Upper lobe of right lung (tissue), 1 donor: ENCODE results near the gene JPT1. TPM values are rescaled to one million over a fixed set of nuclear protein-coding genes. Genes with fewer than 3 reads are reported as not detected.
"Not testable (repeated sequence)": the region's sequence is repeated elsewhere in the genome, so short reads cannot be mapped to it uniquely, and the experiment has no call there.

Experiments used
- ATAC-seq: fragments of 200-7000 bp; cut with Tn5 transposase; one replicate; pipeline ENCODE4 v1.9.1; 2020; ENCODE audit warnings: mild to moderate bottlenecking, moderate library complexity
- DNase-seq: peaks from one replicate; pipeline ENCODE4 v3.0.0-alpha.2; 2020
- H3K27ac ChIP-seq: fragments of 200-600 bp; one replicate; pipeline ENCODE4 v1.8.0; 2022
- H3K27me3 ChIP-seq: fragments of 200-600 bp; one replicate; pipeline ENCODE4 v1.8.0; 2022; ENCODE audit warnings: mild to moderate bottlenecking
- H3K36me3 ChIP-seq: fragments of 200-600 bp; one replicate; pipeline ENCODE4 v1.8.0; 2022
- H3K4me1 ChIP-seq: fragments of 200-600 bp; one replicate; pipeline ENCODE4 v1.8.0; 2022
- H3K4me3 ChIP-seq: fragments of 200-600 bp; one replicate; pipeline ENCODE4 v1.8.0; 2022; ENCODE audit warnings: mild to moderate bottlenecking
- H3K9me3 ChIP-seq: fragments of 200-600 bp; one replicate; pipeline ENCODE4 v1.8.0; 2022
- CTCF ChIP-seq: fragments of 200-600 bp; IDR thresholded peaks from one replicate; pipeline ENCODE4 v1.8.0; 2022; ENCODE audit warnings: antibody characterized with exemption
- intact Hi-C: fragments of 100-400 bp; cut with DNase I; formaldehyde crosslinking; loops from one replicate; pipeline ENCODE4 v1.11.0; 2022
- total RNA-seq: library from RNA; stranded (reverse); fragmentation: NEBNext Ultra II Directional; extraction: Animal tissue kit (Norgen Biotek cat#: 25700); gene quantifications from one replicate; pipeline ENCODE4 v1.2.1, GENCODE V29; 2021
- donor health status: DM: no; HTN: yes; CAD: no; lungs with severe emphysema.

Gene JPT1
- total RNA-seq, 1 donor from 2014 or later, result 47.8 TPM

GRCh38 chr17:75129576-75129975 lies 24.7 kb downstream of the JPT1 start:
- Histone ChIP-seq H3K9me3 (no peaks in the 10 kb centered on the region), H3K36me3 (peaks cover 19% of the 10 kb centered on the region), H3K27ac (no peak overlapping the region), H3K4me1 (peaks cover 20% of the 10 kb centered on the region), H3K4me3 (no peak overlapping the region), H3K27me3 (no peaks in the 10 kb centered on the region)
- no peak for TF ChIP-seq CTCF
- no peak for ATAC-seq
- intact Hi-C loops, result no loop called here
- no peak for DNase-seq

GRCh38 chr17:75128694-75129505 lies 25.4 kb downstream of the JPT1 start:
- no peak for TF ChIP-seq CTCF
- ATAC-seq (no peak), DNase-seq (no peak)
- no peak overlapping the region for H3K27ac ChIP-seq
- intact Hi-C loops, result no loop called here
- H3K9me3 ChIP-seq, result no peaks in the 10 kb centered on the region
- no peaks in the 10 kb centered on the region for H3K27me3 ChIP-seq
- H3K4me3 ChIP-seq, result no peak overlapping the region
- peaks cover 25% of the 10 kb centered on the region for H3K4me1 ChIP-seq
- peaks cover 19% of the 10 kb centered on the region for H3K36me3 ChIP-seq

DNA sequence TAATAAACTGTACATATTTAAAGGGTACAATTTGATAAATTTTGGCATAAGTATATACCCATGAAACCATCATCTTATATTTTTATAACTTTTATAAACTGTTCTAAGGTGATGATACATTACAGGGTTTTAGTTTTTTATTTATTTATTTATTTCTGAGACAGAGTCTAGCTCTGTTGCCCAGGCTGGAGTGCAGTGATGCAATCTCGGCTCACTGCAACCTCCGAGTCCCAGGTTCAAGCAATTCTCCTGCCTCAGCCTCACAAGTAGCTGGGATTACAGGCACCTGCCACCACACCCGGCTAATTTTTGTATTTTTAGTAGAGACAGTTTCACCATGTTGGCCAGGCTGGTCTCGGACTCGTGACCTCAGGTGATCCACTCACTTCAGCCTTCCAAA lies 26.4 kb downstream of the JPT1 start:
- H3K4me3 ChIP-seq, intact Hi-C loops, DNase-seq, H3K27me3 ChIP-seq, ATAC-seq, H3K9me3 ChIP-seq, H3K27ac ChIP-seq: not testable (repeated sequence)
- peaks cover 25% of the 10 kb centered on the region for H3K4me1 ChIP-seq
- peaks cover 19% of the 10 kb centered on the region for H3K36me3 ChIP-seq

DNA sequence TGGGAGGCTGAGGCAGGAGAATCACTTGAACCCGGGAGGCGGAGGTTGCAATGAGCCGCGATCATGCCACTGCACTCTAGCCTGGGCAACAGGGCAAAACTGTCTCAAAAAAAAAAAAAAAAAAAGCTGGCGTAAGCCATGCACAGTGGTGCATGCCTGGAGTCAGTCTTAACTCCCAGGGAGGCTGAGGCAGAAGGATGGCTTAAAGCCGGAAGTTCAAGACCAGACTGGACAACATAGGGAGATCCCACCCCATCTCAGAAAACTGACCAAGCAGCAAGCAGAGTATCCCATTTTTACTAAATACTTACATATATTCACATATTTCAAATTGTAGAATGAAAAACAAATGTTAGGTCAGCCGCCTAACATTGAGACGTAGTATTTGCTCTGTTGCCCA lies 27.4 kb downstream of the JPT1 start:
- Histone ChIP-seq H3K9me3 (no peaks in the 10 kb centered on the region), H3K4me3 (no peak overlapping the region), H3K4me1 (peaks cover 21% of the 10 kb centered on the region), H3K27ac (no peak overlapping the region), H3K36me3 (peaks cover 19% of the 10 kb centered on the region), H3K27me3 (no peaks in the 10 kb centered on the region)
- no peak for TF ChIP-seq CTCF
- DNase-seq (no peak), ATAC-seq (no peak)
- intact Hi-C loops, result no loop called here

- H3K36me3 ChIP-seq, result peaks cover 22% of the 10 kb centered on the region
- no peaks in the 10 kb centered on the region for H3K27me3 ChIP-seq
- H3K4me3 ChIP-seq, result no peak overlapping the region
- peaks cover 18% of the 10 kb centered on the region for H3K4me1 ChIP-seq
- intact Hi-C loops, result no loop called here
- ATAC-seq (no peak), DNase-seq (no peak)
- H3K9me3 ChIP-seq, result no peaks in the 10 kb centered on the region
- no peak overlapping the region for H3K27ac ChIP-seq
- TF ChIP-seq CTCF, result no peak
Observed at GRCh38 chr17:75125984-75126383, 28.3 kb downstream of the JPT1 start.

DNA sequence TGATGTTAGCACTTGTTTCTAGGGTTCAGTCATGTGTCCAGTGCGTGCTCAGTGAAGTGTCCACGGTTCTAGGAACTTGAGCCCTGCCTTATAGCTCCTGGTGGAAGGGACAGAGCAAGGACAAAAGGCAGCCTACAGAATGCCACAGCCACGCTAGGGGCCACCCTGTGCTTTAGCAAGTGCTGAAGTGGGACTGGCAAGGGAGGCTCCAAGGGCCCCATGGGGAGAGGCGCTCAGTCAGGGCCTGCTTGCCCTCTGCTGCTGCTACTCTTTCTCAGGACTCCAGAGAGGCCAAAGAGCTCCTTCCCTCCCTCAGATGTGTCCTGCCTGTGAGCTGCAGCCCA lies 29.5 kb downstream of the JPT1 start:
- Histone ChIP-seq H3K36me3 (peaks cover 23% of the 10 kb centered on the region), H3K9me3 (no peaks in the 10 kb centered on the region), H3K4me3 (no peak overlapping the region), H3K27ac (peak overlapping the region; percentile 72), H3K27me3 (no peaks in the 10 kb centered on the region), H3K4me1 (peaks cover 14% of the 10 kb centered on the region)
- ATAC-seq (peak; percentile 2), DNase-seq (no peak)
- no peak for TF ChIP-seq CTCF
- intact Hi-C loops, result no loop called here
